Upper lobe of right lung (tissue), 1 donor: ENCODE measurements around the gene BDKRB2. TPM values are rescaled to one million over a fixed set of nuclear protein-coding genes. Genes with fewer than 3 reads are reported as not detected.

Experiments
- ATAC-seq: fragments of 200-7000 bp; cut with Tn5 transposase; one replicate; pipeline ENCODE4 v1.9.1; 2020; ENCODE audit warnings: mild to moderate bottlenecking, moderate library complexity
- DNase-seq: peaks from one replicate; pipeline ENCODE4 v3.0.0-alpha.2; 2020
- H3K27ac ChIP-seq: fragments of 200-600 bp; one replicate; pipeline ENCODE4 v1.8.0; 2022
- H3K27me3 ChIP-seq: fragments of 200-600 bp; one replicate; pipeline ENCODE4 v1.8.0; 2022; ENCODE audit warnings: mild to moderate bottlenecking
- H3K36me3 ChIP-seq: fragments of 200-600 bp; one replicate; pipeline ENCODE4 v1.8.0; 2022
- H3K4me1 ChIP-seq: fragments of 200-600 bp; one replicate; pipeline ENCODE4 v1.8.0; 2022
- H3K4me3 ChIP-seq: fragments of 200-600 bp; one replicate; pipeline ENCODE4 v1.8.0; 2022; ENCODE audit warnings: mild to moderate bottlenecking
- H3K9me3 ChIP-seq: fragments of 200-600 bp; one replicate; pipeline ENCODE4 v1.8.0; 2022
- intact Hi-C: fragments of 100-400 bp; cut with DNase I; formaldehyde crosslinking; loops from one replicate; pipeline ENCODE4 v1.11.0; 2022
- total RNA-seq: library from RNA; stranded (reverse); fragmentation: NEBNext Ultra II Directional; extraction: Animal tissue kit (Norgen Biotek cat#: 25700); gene quantifications from one replicate; pipeline ENCODE4 v1.2.1, GENCODE V29; 2021
- TF ChIP-seq, protein P1 (sequence below): fragments of 200-600 bp; IDR thresholded peaks from one replicate; pipeline ENCODE4 v1.8.0; 2022; ENCODE audit warnings: antibody characterized with exemption
- donor health status: DM: no; HTN: yes; CAD: no; lungs with severe emphysema.

The BDKRB2 gene
- total RNA-seq, 1 donor from 2014 or later: 1.5 TPM

GRCh38 chr14:96256407-96256806 lies 51.8 kb downstream of the BDKRB2 start:
- Histone ChIP-seq H3K4me1 (peaks cover 4% of the 10 kb centered on the region), H3K27me3 (no peaks in the 10 kb centered on the region), H3K36me3 (no peaks in the 10 kb centered on the region), H3K4me3 (no peak overlapping the region), H3K27ac (no peak overlapping the region), H3K9me3 (no peaks in the 10 kb centered on the region)
- DNase-seq (no peak), ATAC-seq (no peak)
- TF ChIP-seq, protein P1, sequence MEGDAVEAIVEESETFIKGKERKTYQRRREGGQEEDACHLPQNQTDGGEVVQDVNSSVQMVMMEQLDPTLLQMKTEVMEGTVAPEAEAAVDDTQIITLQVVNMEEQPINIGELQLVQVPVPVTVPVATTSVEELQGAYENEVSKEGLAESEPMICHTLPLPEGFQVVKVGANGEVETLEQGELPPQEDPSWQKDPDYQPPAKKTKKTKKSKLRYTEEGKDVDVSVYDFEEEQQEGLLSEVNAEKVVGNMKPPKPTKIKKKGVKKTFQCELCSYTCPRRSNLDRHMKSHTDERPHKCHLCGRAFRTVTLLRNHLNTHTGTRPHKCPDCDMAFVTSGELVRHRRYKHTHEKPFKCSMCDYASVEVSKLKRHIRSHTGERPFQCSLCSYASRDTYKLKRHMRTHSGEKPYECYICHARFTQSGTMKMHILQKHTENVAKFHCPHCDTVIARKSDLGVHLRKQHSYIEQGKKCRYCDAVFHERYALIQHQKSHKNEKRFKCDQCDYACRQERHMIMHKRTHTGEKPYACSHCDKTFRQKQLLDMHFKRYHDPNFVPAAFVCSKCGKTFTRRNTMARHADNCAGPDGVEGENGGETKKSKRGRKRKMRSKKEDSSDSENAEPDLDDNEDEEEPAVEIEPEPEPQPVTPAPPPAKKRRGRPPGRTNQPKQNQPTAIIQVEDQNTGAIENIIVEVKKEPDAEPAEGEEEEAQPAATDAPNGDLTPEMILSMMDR: no peak
- intact Hi-C loops: no loop called here

- H3K4me1 ChIP-seq: peaks cover 4% of the 10 kb centered on the region
- no peak overlapping the region for H3K27ac ChIP-seq
- H3K27me3 ChIP-seq: no peaks in the 10 kb centered on the region
- intact Hi-C loops: no loop called here
- no peak for DNase-seq
- TF ChIP-seq, protein P1: no peak
- no peaks in the 10 kb centered on the region for H3K36me3 ChIP-seq
- no peaks in the 10 kb centered on the region for H3K9me3 ChIP-seq
- no peak overlapping the region for H3K4me3 ChIP-seq
- no peak for ATAC-seq
Observed at GRCh38 chr14:96257056-96257455, 52.4 kb downstream of the BDKRB2 start.

GRCh38 chr14:96257900-96258299 lies 53.3 kb downstream of the BDKRB2 start:
- intact Hi-C loops: no loop called here
- TF ChIP-seq, protein P1: no peak
- no peaks in the 10 kb centered on the region for H3K27me3 ChIP-seq
- H3K27ac ChIP-seq: no peak overlapping the region
- H3K4me3 ChIP-seq: no peak overlapping the region
- ATAC-seq: no peak
- H3K36me3 ChIP-seq: no peaks in the 10 kb centered on the region
- H3K9me3 ChIP-seq: no peaks in the 10 kb centered on the region
- no peak for DNase-seq
- H3K4me1 ChIP-seq: peaks cover 4% of the 10 kb centered on the region

GRCh38 chr14:96260341-96260821 lies 55.7 kb downstream of the BDKRB2 start:
- intact Hi-C loops: no loop called here
- TF ChIP-seq, protein P1: no peak
- Histone ChIP-seq H3K27ac (no peak overlapping the region), H3K4me1 (peaks cover 4% of the 10 kb centered on the region), H3K9me3 (no peaks in the 10 kb centered on the region), H3K36me3 (no peaks in the 10 kb centered on the region), H3K4me3 (no peak overlapping the region), H3K27me3 (no peaks in the 10 kb centered on the region)
- peak; percentile 67 for ATAC-seq
- no peak for DNase-seq

GRCh38 chr14:96261053-96261452 lies 56.4 kb downstream of the BDKRB2 start:
- intact Hi-C loops: no loop called here
- H3K9me3 ChIP-seq: no peaks in the 10 kb centered on the region
- H3K27ac ChIP-seq: no peak overlapping the region
- no peak for ATAC-seq
- H3K36me3 ChIP-seq: no peaks in the 10 kb centered on the region
- TF ChIP-seq, protein P1: no peak
- peaks cover 4% of the 10 kb centered on the region for H3K4me1 ChIP-seq
- H3K27me3 ChIP-seq: no peaks in the 10 kb centered on the region
- H3K4me3 ChIP-seq: no peak overlapping the region
- DNase-seq: no peak
